ENCODE results near the gene PKMYT1.

GRCh38 chr16:2963074-2963722 lies 17.0 kb downstream of the PKMYT1 start:
- TF ChIP-seq POLR2A (IDR thresholded peaks at IDR 0.05) (no peak), CTCF (IDR thresholded peaks at IDR 0.05) (no peak)

All from thyroid gland (tissue), 4 donors.